AG08396 (cell line): ENCODE results near the gene RCVRN.

Experiments
- DNase-seq: peaks from one replicate; pipeline ENCODE4 v3.0.0; 2012; ENCODE audit warnings: low spot score, mixed read lengths

The RCVRN gene

GRCh38 chr17:9898812-9899211, 6.3 kb downstream of the RCVRN start:
- no peak for DNase-seq

DNA sequence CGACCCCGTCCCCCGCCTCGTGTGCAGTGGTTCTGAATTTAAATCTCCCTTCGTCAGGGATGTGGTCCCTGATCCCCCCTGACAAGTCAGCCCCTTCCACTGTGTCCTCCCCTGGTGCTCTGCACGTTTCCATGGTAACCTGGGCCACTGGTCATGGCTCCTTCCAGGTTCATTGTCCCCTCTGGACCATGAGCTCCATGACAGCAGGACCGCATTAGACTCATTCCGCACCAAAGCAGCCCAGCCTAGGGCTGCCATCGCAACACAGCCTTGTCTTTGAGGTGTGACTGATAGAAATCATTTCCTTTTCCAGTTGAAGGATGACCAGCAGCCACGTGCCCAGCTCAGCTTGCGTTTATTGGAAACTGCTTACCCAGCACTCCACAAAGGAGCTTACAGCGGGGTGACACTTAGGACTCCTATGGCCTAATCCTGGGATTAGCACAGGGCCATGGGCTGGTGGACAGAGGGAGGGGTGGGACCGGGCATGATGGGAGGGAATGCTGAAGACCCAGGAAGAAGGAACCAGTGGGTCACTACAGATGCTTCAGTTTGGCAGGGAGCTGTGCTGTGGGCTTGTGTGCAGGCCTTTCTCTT, 7.6 kb downstream of the RCVRN start:
- DNase-seq: no peak

- no peak for DNase-seq
Measured at GRCh38 chr17:9895923-9896322, 9.1 kb downstream of the RCVRN start.

DNA sequence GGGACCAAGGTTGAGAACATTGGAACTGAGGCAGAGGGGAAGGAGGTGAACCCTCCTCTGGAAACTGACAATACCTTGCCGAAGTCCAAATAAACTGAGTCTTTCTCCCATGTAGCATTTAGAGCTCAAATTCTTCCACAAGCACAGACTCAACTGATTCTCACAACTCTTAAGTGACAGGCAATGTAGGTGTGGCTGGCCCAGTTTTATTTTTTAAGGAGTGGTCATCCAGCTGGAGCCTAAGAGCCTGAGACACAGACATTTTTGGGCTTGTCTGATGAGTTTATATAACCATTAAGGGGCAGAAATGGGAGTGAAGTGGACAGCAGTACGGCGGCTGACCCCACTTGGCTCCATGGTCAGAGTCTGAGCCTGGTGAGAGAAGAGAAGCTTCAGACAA, 10.8 kb downstream of the RCVRN start:
- DNase-seq: no peak

DNA sequence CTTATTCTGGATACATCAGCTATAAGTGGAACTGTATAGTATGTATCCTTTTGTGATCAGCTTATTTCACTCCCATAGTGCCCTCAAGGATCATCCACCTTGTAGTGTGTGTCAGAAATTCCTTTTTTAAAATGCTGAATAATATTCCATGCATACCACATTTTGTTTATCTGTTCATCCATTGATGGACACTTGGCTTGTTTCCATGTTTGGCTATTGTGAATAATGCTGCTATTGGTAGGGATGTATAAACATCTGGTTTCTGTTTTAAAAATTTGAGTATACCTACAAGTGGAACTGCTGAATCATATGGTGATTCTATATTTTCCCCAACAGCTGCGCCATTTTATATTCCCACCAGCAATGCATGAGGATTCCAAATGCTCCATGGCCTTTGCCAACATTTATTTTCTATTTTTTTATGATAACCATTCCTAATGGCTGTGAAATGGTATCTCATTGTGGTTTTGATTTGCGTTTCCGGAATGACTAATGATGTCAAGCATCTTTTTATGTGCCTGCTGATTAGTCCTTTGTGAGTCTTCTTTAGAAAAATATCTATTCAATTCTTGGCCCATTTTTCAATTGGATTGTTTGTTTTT, 11.6 kb downstream of the RCVRN start:
- DNase-seq: no peak

- no peak for DNase-seq
Measured at GRCh38 chr17:9890124-9890523, 14.9 kb downstream of the RCVRN start.

GRCh38 chr17:9887508-9887907, 17.6 kb downstream of the RCVRN start:
- no peak for DNase-seq

DNA sequence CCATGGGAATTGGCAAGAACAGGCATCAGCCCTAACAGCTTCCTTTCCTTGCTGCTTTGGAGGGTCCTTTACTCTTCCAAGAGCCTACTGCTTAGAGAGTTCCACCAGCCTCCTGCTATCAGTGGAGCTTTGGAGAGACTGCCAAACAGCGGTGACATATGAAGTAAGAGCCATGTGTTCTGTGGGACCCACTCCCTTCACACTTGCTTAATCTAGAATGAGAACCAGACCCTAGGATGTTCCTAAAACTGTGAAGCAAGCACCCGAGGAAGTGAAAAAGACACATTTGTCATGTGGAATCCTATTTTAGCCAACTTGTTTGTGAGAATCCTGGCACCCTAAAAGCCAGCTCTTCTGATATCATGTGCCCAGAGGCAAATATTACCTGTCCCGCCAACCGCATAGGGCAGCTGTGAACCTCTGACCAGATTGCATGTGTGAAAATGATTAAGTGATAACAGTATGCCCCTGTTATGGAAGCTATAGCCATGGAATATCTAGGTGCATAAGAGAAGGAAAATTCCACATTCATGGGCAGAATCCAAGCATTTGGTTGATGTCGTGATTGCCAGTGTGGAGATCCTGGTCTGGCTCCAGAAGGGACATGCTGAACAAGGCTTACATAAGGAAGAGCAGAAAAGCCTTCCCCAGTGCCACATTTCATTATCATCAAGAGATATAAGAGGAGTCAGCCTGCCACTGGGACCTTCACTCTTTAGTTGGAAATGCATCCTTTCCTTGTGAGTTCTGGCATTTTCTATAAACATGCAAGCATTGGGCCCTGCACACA, 18.7 kb downstream of the RCVRN start:
- DNase-seq: no peak

GRCh38 chr17:9883451-9883850, 21.6 kb downstream of the RCVRN start:
- no peak for DNase-seq

GRCh38 chr17:9880582-9880999, 24.5 kb downstream of the RCVRN start:
- no peak for DNase-seq

DNA sequence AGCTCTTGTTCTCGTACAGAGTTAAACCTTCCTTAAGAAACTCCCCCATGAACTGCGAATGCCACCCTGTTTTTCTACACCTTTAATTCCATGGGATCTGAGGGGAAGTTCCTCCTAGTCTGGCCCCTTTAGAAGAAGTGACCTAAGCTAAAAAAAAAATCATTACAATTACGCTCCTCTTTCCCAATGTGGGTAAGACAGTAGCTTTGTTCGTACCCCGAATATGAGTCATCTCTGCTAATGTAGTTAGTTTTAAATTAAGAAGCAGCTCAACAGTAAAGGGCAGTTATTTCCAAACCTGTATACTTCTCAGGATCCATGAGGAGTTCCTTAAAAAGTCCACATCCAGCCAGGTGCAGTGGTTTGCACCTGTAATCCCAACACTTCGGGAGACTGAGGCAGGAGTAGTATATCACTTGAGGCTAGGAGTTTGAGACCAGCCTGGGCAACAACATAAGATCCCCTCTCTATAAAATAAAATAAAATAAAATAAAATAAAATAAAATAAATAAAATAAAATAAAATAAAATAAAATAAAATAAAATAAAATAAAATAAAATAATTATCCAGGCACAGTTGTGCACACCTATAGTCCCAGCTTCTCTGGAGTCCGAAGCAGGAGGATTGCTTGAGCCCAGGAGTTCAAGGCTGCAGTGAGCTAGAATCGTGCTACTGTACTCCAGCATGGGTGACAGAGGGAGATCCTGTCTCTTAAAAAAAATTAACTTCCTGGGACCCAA, 26.1 kb downstream of the RCVRN start:
- no peak for DNase-seq

DNA sequence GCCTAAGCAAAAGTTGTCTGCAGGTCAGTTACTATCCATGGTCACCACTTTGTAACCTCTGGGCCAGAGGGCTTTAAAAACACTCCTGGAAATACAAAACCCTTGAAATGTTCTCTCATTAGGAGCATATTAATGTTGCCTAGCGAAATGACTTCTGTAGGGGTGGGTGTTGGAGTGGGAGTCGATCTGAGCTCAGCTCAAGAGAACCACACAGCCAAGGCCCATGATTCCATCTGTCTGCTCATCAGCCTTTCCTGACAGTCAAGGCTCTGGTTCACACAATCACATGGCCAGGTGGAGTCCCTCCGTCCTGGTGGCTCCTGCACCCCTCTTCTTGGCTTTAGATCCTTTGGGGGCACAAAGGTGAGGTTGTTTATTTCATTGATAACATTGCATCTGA, 26.7 kb downstream of the RCVRN start:
- no peak for DNase-seq

DNA sequence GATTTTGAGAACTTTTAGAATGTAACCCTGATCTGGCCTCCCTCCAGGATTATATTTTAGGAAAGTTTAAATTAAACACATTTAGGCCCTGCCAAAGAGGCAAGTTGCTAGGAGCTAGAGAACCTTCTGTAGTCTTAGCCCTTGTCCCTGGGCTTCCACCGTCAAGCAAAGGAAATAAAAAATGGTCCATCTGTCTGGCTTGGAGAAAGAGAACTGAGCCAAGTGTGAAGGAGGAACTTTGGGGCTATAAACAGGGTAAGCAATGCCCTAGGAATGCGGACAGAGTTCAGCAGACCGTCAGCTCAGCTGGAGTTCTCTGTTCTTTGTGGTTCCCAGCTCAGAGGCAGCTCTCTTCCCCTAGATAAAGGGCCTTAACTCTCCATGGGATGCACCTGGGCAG, 29.6 kb downstream of the RCVRN start:
- no peak for DNase-seq

DNA sequence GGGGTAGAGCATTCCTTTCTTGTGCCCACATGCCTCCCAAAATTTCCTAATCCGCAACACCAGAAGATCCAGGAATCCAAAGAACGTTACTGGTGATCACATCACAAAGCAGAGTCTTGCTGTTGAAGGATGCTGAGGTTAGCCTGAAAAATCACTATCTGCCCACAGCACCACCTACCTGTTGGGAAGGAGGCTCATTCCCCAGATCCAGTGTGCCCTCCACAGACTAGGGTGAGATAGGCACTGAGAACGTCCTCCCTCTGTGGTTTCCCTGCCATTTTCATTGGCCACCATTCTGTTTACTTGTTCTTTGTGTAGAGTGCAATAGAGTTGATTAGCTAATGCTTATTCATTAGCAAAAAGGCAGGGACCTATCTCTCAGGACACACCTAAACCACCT, 30.3 kb downstream of the RCVRN start:
- DNase-seq: no peak

DNA sequence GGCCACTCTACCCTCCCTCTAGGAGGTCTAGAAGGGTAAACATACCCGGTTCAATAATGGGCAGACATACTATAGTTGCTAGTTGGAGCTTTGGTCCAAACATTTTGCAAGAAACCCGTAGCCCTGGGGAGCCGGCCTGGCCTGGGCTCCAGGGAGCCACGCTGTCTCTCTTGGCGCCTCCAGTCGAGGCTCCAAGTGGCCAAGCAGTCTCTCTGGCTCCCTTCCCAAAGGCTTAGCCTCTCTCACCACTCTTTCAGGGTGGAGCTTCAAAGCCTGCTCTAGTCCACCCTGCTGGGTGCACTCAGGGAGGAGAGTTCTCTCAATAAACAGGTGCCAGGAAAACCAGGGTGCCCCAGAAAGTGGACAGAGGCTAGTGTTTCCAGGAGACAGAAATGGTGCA, 32.2 kb downstream of the RCVRN start:
- DNase-seq: no peak

DNA sequence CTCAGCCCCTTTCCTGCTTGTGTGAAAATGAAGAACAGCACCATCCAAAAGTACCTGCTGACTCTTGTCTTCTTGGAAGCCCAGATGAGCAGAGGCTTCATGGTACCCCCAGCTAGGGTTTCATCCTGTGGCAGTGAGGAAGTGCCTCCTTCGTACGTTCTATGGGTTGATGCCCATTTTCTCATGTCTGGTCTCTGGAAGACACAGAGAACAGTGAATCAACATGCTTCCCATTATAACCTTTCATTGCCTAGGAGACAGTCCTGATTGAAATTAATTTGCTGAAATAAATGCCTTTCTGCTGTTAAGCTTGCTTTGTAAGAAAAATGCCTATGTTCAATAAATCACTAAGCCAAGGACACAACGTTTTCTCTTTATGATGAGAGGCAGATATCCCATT, 36.5 kb downstream of the RCVRN start:
- no peak for DNase-seq

GRCh38 chr17:9865586-9865985, 39.5 kb downstream of the RCVRN start:
- DNase-seq: no peak

- DNase-seq: no peak
Measured at GRCh38 chr17:9862949-9863348, 42.1 kb downstream of the RCVRN start.

- DNase-seq: no peak
Measured at GRCh38 chr17:9862220-9862619, 42.9 kb downstream of the RCVRN start.

DNA sequence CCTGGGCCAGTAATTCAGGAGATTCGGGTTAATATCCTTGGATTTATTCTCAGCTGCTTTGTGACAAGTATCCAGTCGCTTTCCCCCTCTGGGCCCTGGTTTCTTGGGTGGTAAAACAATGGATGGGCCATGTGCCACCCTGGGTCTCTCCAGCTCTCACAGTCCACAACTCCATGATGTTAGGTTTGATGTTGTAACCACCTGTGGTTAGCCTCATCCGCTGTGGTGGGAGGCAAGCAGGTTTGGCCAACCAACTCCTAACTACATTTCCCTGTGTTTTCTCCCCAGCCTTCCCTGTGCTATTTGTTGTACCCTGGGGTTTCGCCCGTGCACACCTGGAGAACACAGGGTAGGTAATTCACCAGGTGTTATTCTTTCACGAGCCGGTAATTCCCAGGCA, 44.2 kb downstream of the RCVRN start:
- DNase-seq: no peak

DNA sequence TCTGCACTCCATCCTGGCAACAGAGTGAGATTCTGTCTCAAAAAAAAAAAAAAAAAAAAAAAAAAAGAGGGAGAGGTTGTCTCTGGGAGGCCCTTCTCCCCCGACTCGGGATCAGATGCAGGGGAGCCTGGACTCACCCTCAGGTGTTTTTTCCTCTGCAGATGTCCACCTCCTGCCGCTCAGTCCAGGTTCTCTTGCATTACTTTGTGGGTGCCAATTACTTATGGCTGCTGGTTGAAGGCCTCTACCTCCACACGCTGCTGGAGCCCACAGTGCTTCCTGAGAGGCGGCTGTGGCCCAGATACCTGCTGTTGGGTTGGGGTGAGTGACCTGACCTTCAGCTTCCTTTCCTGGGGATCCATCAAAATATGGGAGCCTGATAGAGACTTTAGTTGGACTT, 45.3 kb downstream of the RCVRN start:
- no peak for DNase-seq

DNA sequence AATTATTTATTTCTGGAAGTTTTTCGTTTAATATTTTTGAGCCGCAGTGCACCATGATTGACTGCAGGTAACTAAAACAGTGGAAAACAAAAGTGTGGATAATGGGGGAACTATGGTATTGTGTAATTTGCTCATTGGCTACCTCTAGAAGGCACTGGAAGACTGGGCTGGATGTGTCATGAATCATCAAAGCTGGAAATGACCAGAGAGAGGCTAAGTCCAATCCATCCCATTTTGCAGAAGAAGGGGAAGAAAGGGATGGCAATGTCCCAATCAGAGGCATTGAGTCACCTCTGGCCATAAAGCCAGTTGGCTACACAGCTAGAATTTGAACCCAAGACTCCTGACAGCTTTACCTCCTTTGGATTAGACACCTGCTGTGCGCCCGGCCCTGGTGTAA, 50.0 kb downstream of the RCVRN start:
- no peak for DNase-seq

DNA sequence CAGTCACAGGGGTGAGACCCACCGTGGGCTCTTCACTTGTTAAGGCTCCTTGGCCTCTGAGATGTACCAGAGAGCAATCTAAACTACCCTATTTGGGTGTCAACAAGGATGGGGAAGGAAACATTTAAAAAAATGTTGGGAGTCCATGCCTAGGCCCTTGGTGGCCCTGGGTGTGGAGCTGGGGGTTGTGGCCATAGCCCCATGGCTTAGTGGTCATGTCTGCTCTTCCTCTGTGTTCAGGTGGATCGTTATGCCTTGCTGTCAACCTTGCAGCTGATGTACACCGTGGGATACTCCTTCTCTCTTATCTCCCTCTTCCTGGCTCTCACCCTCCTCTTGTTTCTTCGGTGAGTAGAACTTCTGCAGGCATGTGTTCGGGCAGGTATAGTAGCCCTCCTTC, 50.8 kb downstream of the RCVRN start:
- DNase-seq: no peak
